Astrocyte (in vitro differentiated cells and primary cell): Measurements from ENCODE around the gene LIN7A. TPM values are rescaled to one million over a fixed set of nuclear protein-coding genes. Genes with fewer than 3 reads are reported as not detected.

Experiments used
- DNase-seq: peaks from one replicate; pipeline ENCODE4 v3.0.0-alpha.2; 2010; ENCODE audit warnings: low read depth
- FAIRE-seq: peaks from 2 replicates; lab custom pipeline; 2011; peaks lifted over from hg19 to GRCh38; lab: Jason Lieb, UNC
- H2AFZ ChIP-seq: 2 replicates; pipeline ENCODE4 v1.6.0; 2012; ENCODE audit warnings: low read depth, low read length, inconsistent platforms
- H3K27ac ChIP-seq: 2 replicates; pipeline ENCODE4 v1.5.1; 2011; ENCODE audit warnings: low read depth, low read length, inconsistent platforms
- H3K27me3 ChIP-seq: 2 replicates; pipeline ENCODE4 v1.6.0; 2011; ENCODE audit warnings: low read length, inconsistent platforms; ENCODE audit not compliant: insufficient read depth
- H3K36me3 ChIP-seq: 2 replicates; pipeline ENCODE4 v1.5.1; 2011; ENCODE audit warnings: low read length, inconsistent platforms; ENCODE audit not compliant: insufficient read depth
- H3K4me1 ChIP-seq: 2 replicates; pipeline ENCODE4 v1.5.1; 2011; ENCODE audit warnings: low read length, inconsistent platforms; ENCODE audit not compliant: insufficient read depth
- H3K4me2 ChIP-seq: 2 replicates; pipeline ENCODE4 v1.6.0; 2012; ENCODE audit warnings: low read length, inconsistent platforms
- H3K4me3 ChIP-seq: 2 replicates; pipeline ENCODE4 v1.5.1; 2011; ENCODE audit warnings: low read depth, mild to moderate bottlenecking, low read length, inconsistent platforms; ENCODE audit not compliant: insufficient read depth
- H3K79me2 ChIP-seq: 2 replicates; pipeline ENCODE4 v1.6.0; 2012; ENCODE audit warnings: mild to moderate bottlenecking, low read length, inconsistent platforms; ENCODE audit not compliant: insufficient read depth
- H3K9ac ChIP-seq: 2 replicates; pipeline ENCODE4 v1.6.0; 2012; ENCODE audit warnings: mild to moderate bottlenecking, low read length, inconsistent platforms
- H3K9me3 ChIP-seq: 2 replicates; pipeline ENCODE4 v1.5.1; 2012; ENCODE audit warnings: low read depth, mild to moderate bottlenecking, low read length, inconsistent platforms; ENCODE audit not compliant: insufficient read depth
- H4K20me1 ChIP-seq: 2 replicates; pipeline ENCODE4 v1.6.0; 2012; ENCODE audit warnings: low read length, inconsistent platforms; ENCODE audit not compliant: insufficient read depth
- H3K27ac Mint-ChIP-seq: one replicate; pipeline ENCODE4 v1.8.0; 2021; ENCODE audit warnings: mild to moderate bottlenecking, mixed read lengths; ENCODE audit not compliant: unreplicated experiment
- H3K27me3 Mint-ChIP-seq: one replicate; pipeline ENCODE4 v1.8.0; 2021; ENCODE audit warnings: low read depth, mixed read lengths; ENCODE audit not compliant: unreplicated experiment
- H3K36me3 Mint-ChIP-seq: one replicate; pipeline ENCODE4 v1.8.0; 2021; ENCODE audit warnings: low read depth, mixed read lengths; ENCODE audit not compliant: unreplicated experiment
- H3K4me1 Mint-ChIP-seq: one replicate; pipeline ENCODE4 v1.8.0; 2021; ENCODE audit warnings: low read depth, mixed read lengths; ENCODE audit not compliant: unreplicated experiment
- H3K4me3 Mint-ChIP-seq: one replicate; pipeline ENCODE4 v1.8.0; 2021; ENCODE audit warnings: mild to moderate bottlenecking, moderate library complexity, mixed read lengths; ENCODE audit not compliant: unreplicated experiment
- H3K9me3 Mint-ChIP-seq: one replicate; pipeline ENCODE4 v1.8.0; 2021; ENCODE audit warnings: mild to moderate bottlenecking, mixed read lengths; ENCODE audit not compliant: unreplicated experiment
- CTCF ChIP-seq: IDR thresholded peaks from 2 replicates; pipeline ENCODE4 v1.5.1; 2011; ENCODE audit warnings: low read depth, mild to moderate bottlenecking, inconsistent platforms, low read length, moderate library complexity; ENCODE audit not compliant: insufficient read depth
- EZH2 ChIP-seq: IDR thresholded peaks from 2 replicates; pipeline ENCODE4 v1.6.1; 2012; ENCODE audit warnings: mild to moderate bottlenecking, low read length, inconsistent platforms; ENCODE audit not compliant: insufficient read depth
- total RNA-seq: library from RNA; stranded (reverse); gene quantifications from 2 replicates; pipeline ENCODE4 v1.2.1, GENCODE V29; 2021

The LIN7A gene
- total RNA-seq, 1 donor from 2014 or later, result 1.6 TPM

- TF ChIP-seq EZH2 (no peak), CTCF (no peak)
- Histone ChIP-seq H3K27ac (no peak overlapping the region), H3K27me3 (no peaks in the 10 kb centered on the region), H3K9ac (no peak overlapping the region), H3K4me3 (no peak overlapping the region), H3K9me3 (no peaks in the 10 kb centered on the region), H3K4me1 (no peaks in the 10 kb centered on the region), H2AFZ (no peak overlapping the region), H3K36me3 (no peaks in the 10 kb centered on the region), H4K20me1 (no peaks in the 10 kb centered on the region), H3K4me2 (no peak overlapping the region), H3K79me2 (no peaks in the 10 kb centered on the region)
- FAIRE-seq (peak; percentile 17), DNase-seq (no peak)
- no peak overlapping the region for H3K4me3 Mint-ChIP-seq
- no peaks in the 10 kb centered on the region for H3K9me3 Mint-ChIP-seq
- H3K27ac Mint-ChIP-seq, result no peak overlapping the region
- H3K36me3 Mint-ChIP-seq, result no peaks in the 10 kb centered on the region
- H3K27me3 Mint-ChIP-seq, result no peaks in the 10 kb centered on the region
- H3K4me1 Mint-ChIP-seq, result peaks cover 22% of the 10 kb centered on the region
Observed at GRCh38 chr12:80860206-80860605, 77.5 kb downstream of the LIN7A start.

GRCh38 chr12:80858356-80858755 is 79.4 kb downstream of the LIN7A start:
- no peak for TF ChIP-seq EZH2
- no peak for TF ChIP-seq CTCF

GRCh38 chr12:80857311-80857710 is 80.4 kb downstream of the LIN7A start:
- H4K20me1 ChIP-seq, result no peaks in the 10 kb centered on the region
- no peak overlapping the region for H3K4me3 Mint-ChIP-seq
- FAIRE-seq, result no peak
- H3K9ac ChIP-seq, result no peak overlapping the region
- no peaks in the 10 kb centered on the region for H3K27me3 ChIP-seq
- no peak overlapping the region for H3K27ac ChIP-seq
- H3K4me1 Mint-ChIP-seq, result peaks cover 16% of the 10 kb centered on the region
- no peaks in the 10 kb centered on the region for H3K36me3 ChIP-seq
- no peak for TF ChIP-seq CTCF
- TF ChIP-seq EZH2, result no peak
- H2AFZ ChIP-seq, result no peak overlapping the region
- no peak overlapping the region for H3K27ac Mint-ChIP-seq
- H3K27me3 Mint-ChIP-seq, result no peaks in the 10 kb centered on the region
- no peaks in the 10 kb centered on the region for H3K79me2 ChIP-seq
- no peaks in the 10 kb centered on the region for H3K9me3 ChIP-seq
- H3K36me3 Mint-ChIP-seq, result no peaks in the 10 kb centered on the region
- no peak overlapping the region for H3K4me2 ChIP-seq
- H3K4me1 ChIP-seq, result no peaks in the 10 kb centered on the region
- H3K9me3 Mint-ChIP-seq, result no peaks in the 10 kb centered on the region
- peak; percentile 78 for DNase-seq
- H3K4me3 ChIP-seq, result no peak overlapping the region

More at GRCh38 chr12:80858356-80858755, 79.4 kb downstream of the LIN7A start:
- no peaks in the 10 kb centered on the region for H3K36me3 ChIP-seq
- no peak overlapping the region for H3K4me3 ChIP-seq
- no peaks in the 10 kb centered on the region for H3K9me3 ChIP-seq
- H3K27me3 ChIP-seq, result no peaks in the 10 kb centered on the region
- H3K27ac ChIP-seq, result no peak overlapping the region
- Mint-ChIP-seq H3K27me3 (no peaks in the 10 kb centered on the region), H3K9me3 (no peaks in the 10 kb centered on the region), H3K4me1 (peaks cover 22% of the 10 kb centered on the region), H3K4me3 (no peak overlapping the region), H3K36me3 (no peaks in the 10 kb centered on the region), H3K27ac (no peak overlapping the region)
- no peaks in the 10 kb centered on the region for H3K4me1 ChIP-seq
- H2AFZ ChIP-seq, result no peak overlapping the region
- no peak overlapping the region for H3K4me2 ChIP-seq
- no peak overlapping the region for H3K9ac ChIP-seq
- no peaks in the 10 kb centered on the region for H3K79me2 ChIP-seq
- no peaks in the 10 kb centered on the region for H4K20me1 ChIP-seq
- FAIRE-seq (no peak), DNase-seq (peak; percentile 29)
